AG04450 (cell line): Measurements from ENCODE around the gene ITGB1. TPM values are rescaled to one million over a fixed set of nuclear protein-coding genes. Genes with fewer than 3 reads are reported as not detected.

ENCODE experiments used
- CTCF ChIA-PET: fragments of 300-600, 350-600 bp; formaldehyde crosslinking; extraction: SDS; loops from one replicate; lab custom pipeline; 2022; ENCODE audit warnings: antibody characterized with exemption, inconsistent platforms; lab: Charles Lee
- POLR2A ChIA-PET: fragments of 350-600 bp; formaldehyde crosslinking; extraction: SDS; loops from one replicate; lab custom pipeline; 2021; ENCODE audit warnings: antibody characterized with exemption, inconsistent platforms; lab: Yijun Ruan, JAX
- DNase-seq: peaks from one replicate; pipeline ENCODE4 v3.0.0-alpha.2; 2011; ENCODE audit warnings: low read depth, low spot score
- H3K27ac ChIP-seq: one replicate; pipeline ENCODE4 v1.5.1; 2012; ENCODE audit warnings: low read depth, low read length, control low read depth
- H3K27me3 ChIP-seq: one replicate; pipeline ENCODE4 v1.6.0; 2012; ENCODE audit warnings: low read length; ENCODE audit not compliant: control insufficient read depth, insufficient read depth
- H3K4me3 ChIP-seq: 2 replicates; pipeline ENCODE4 v1.5.1; 2011; ENCODE audit warnings: mild to moderate bottlenecking, low read depth, low read length, control low read depth
- H3K9me3 ChIP-seq: 2 replicates; pipeline ENCODE4 v1.5.1; 2012; ENCODE audit warnings: low read length; ENCODE audit not compliant: control insufficient read depth, insufficient read depth
- polyA plus RNA-seq: library from polyadenylated mRNA; depleted of rRNA; stranded (reverse); fragments of >200 nt; gene quantifications from 2 replicates; pipeline ENCODE4 v1.2.3, GENCODE V29; 2011
- TF ChIP-seq, protein P1 (sequence below): IDR thresholded peaks from 2 replicates; pipeline ENCODE4 v1.5.1; 2011; ENCODE audit warnings: low read depth, low read length, control low read depth, inconsistent platforms

The ITGB1 gene
- polyA plus RNA-seq, 1 experiment = 2,796 TPM

DNA sequence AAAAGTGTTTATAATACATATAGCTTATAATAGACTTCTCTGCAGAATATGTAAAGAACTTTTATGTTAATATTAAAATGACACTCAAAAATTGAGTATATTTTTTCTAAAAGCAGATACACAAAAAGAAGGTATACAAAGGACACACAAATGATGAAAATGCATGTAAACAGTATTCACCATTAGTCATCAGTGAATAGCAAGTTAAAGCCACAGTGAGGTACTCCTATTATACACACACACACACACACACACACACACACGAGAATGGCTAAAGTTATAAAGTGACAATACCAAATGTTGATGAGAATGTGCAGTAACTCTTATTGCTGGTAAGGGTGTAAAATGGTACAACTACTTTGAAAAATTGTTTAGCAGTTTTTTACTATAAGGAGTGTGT, 92.9 kb downstream of the ITGB1 start:
- no peak for DNase-seq
- no peak overlapping the region for H3K27ac ChIP-seq
- TF ChIP-seq, protein P1, sequence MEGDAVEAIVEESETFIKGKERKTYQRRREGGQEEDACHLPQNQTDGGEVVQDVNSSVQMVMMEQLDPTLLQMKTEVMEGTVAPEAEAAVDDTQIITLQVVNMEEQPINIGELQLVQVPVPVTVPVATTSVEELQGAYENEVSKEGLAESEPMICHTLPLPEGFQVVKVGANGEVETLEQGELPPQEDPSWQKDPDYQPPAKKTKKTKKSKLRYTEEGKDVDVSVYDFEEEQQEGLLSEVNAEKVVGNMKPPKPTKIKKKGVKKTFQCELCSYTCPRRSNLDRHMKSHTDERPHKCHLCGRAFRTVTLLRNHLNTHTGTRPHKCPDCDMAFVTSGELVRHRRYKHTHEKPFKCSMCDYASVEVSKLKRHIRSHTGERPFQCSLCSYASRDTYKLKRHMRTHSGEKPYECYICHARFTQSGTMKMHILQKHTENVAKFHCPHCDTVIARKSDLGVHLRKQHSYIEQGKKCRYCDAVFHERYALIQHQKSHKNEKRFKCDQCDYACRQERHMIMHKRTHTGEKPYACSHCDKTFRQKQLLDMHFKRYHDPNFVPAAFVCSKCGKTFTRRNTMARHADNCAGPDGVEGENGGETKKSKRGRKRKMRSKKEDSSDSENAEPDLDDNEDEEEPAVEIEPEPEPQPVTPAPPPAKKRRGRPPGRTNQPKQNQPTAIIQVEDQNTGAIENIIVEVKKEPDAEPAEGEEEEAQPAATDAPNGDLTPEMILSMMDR = no peak
- ChIA-PET POLR2A (no interaction called here), CTCF (no interaction called here)
- no peaks in the 10 kb centered on the region for H3K9me3 ChIP-seq
- no peak overlapping the region for H3K4me3 ChIP-seq
- no peaks in the 10 kb centered on the region for H3K27me3 ChIP-seq

DNA sequence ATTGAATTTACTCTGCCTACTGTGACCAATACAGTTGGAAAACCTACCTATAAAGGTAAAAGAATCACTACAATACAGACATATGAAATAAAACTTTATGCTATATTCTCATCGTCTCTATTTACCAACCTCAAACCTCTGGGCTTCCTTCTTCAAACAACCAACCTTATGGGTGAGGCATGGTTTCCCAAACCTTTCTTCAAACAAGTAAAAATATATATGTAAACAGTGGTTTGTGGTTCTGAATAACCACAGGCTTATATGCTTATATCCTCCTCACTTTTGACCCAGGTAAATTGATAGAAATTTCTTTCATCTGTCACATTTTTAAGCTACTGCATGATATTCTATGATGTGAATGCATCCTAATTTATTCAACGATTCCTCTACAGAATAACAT, 103.6 kb downstream of the ITGB1 start:
- Histone ChIP-seq H3K27ac (no peak overlapping the region), H3K9me3 (no peaks in the 10 kb centered on the region), H3K27me3 (no peaks in the 10 kb centered on the region), H3K4me3 (no peak overlapping the region)
- ChIA-PET CTCF (no interaction called here), POLR2A (no interaction called here)
- no peak for DNase-seq
- TF ChIP-seq, protein P1 = no peak

DNA sequence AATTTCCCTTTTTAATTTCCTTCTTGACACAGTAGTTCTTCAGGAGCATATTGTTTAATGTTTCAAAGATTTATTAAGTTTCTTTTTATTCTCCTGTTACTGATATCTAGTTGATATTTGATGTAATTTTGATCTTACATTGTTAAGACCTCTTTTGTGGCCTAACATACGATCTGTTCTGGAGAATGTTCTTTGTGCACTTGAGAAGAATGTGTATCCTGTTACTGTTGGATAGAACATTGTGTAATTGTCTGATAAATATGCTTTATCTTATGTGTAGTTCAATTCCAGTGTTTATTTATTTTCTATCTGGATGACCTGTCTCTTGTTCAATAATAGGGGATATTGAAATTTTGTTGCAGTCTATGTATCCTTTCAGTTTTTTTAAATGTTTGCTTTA, 106.7 kb downstream of the ITGB1 start:
- Histone ChIP-seq H3K9me3 (no peaks in the 10 kb centered on the region), H3K27ac (no peak overlapping the region), H3K4me3 (no peak overlapping the region), H3K27me3 (no peaks in the 10 kb centered on the region)
- ChIA-PET POLR2A (no interaction called here), CTCF (no interaction called here)
- TF ChIP-seq, protein P1 = no peak
- no peak for DNase-seq
